Fibroblast of skin of scalp (primary cell): Measurements from ENCODE around the gene JAM3.

Experiments used
- DNase-seq: peaks from one replicate; pipeline ENCODE4 v3.0.0-alpha.2; 2013

Gene JAM3

GRCh38 chr11:134196756-134197155 lies 127.9 kb downstream of the JAM3 start:
- DNase-seq = no peak

- DNase-seq = no peak
Observed at GRCh38 chr11:134199531-134199930, 130.7 kb downstream of the JAM3 start.

GRCh38 chr11:134200688-134201087 lies 131.8 kb downstream of the JAM3 start:
- DNase-seq = no peak
